Ramos (cell line): ENCODE measurements around the gene MEF2C.

Source experiments
- in situ Hi-C: fragments of 300-500 bp; cut with MboI; formaldehyde crosslinking; loops from one replicate; pipeline ENCODE4 v1.14.3; 2022; ENCODE audit warnings: low sequenced_read_pairs; ENCODE audit not compliant: unreplicated experiment

MEF2C gene

DNA sequence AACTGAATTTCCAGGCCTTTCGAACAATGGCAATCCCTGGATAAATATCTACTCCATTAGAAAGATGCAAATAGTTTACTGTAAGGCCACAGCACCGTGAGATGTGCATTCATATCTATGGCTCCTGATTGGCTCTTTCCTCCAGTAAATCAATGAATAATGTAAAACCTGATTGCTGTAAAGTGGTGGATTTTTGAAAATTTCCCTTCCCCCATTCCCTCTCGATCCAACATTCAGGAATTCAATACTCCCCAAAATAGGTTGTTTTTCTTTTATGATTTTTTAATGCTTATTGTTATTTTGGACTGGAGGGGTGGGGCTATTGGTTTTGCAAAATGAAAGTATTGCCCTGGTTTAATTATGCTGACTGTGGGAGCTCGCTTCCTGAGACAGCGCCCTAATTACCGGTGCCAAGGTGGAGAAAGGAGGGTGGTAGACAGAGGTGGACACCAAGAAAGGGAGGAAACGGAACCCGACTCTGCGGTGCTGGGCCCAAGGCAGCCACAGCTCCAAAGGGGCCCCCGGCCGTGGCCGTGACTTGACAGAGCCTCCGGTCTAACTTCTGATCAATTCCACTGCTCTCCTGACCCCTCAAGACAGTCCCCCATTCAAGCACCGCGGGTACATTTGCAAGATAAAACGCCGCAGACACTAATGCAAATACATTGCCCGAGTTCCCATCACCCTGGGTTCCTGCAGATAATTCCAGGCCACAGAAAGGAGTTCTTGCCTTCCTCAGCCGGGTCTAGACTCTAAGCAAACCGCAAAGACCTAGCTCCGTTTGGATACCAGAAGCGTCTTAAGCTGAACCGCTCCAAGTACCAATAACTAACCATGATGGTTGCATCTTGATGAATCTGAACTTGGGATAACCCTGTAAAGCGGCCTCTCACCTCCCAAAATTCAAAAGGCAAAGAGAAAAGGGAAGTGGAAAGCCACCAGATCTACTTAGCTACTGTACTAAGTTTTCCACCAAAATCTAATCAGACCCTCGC, 211.2 kb downstream of the MEF2C start:
- in situ Hi-C loops, result no loop called here

- in situ Hi-C loops, result no loop called here
Measured at GRCh38 chr5:88671106-88671504, 211.9 kb downstream of the MEF2C start.

DNA sequence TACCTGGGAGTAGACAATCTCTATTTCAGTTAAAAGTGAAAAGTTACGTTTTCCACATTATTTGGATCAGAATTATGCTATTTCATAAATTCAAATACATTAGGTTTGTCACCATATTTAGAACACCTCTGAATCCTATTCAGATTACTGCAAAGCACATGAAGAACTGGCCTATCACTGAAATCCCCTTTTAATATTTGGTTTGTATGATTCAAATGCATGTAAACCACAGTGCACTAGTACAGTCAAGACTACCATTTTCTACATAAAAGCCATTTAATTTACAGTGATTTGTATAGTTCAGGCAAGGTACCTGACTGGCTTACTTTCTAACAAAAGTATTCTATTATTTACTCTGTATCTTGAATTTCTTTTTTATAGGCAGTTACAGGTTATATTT, 212.5 kb downstream of the MEF2C start:
- in situ Hi-C loops, result no loop called here

- in situ Hi-C loops, result no loop called here
Measured at GRCh38 chr5:88669371-88670050, 213.5 kb downstream of the MEF2C start.

DNA sequence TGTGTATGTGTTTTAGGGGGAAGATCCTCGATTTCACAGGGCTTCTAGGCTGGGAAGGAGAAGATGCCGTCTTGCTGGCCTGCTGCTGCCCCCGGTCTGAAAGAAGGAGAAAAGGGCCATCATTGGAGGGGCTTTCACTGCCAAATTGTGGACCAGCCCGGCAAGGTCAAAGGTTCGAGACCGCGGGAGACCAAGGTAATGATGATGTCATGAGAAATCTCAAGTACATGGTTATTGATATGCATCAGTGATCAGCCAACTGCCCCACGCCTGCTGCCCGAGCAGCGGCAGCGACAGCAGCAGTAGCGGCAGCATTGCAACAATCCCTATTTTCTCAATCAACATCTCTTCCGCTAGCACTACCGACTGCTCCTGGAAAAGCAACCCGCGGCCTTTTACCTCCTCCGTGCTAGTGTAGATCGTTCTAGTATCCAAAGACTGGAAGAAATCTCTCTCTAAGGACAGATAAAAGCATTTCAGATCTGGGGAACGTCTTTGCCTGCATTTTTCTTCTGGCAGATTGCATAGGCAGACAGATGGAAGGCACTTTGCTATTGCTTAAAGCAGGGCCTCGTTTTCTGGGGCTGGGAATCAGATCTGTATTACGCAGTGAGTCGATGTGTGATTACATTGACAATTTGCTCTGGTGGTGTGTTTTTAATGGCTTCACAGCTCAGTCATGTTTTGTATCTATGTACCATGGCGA, 215.3 kb downstream of the MEF2C start:
- in situ Hi-C loops, result no loop called here
